Ishikawa (cell line): ENCODE data around the gene WNK1.

Source experiments
- CEBPB ChIP-seq: IDR thresholded peaks from 2 replicates; pipeline ENCODE4 v1.6.1; 2012
- CREB1 ChIP-seq: IDR thresholded peaks from 2 replicates; pipeline ENCODE4 v1.6.1; 2012; ENCODE audit warnings: low read depth
- EGR1 ChIP-seq: IDR thresholded peaks from 2 replicates; pipeline ENCODE4 v1.6.1; 2012
- MAX ChIP-seq: IDR thresholded peaks from 2 replicates; pipeline ENCODE4 v1.6.1; 2012
- RAD21 ChIP-seq: IDR thresholded peaks from 2 replicates; pipeline ENCODE4 v1.6.1; 2012; ENCODE audit warnings: low read depth
- REST ChIP-seq: IDR thresholded peaks from 2 replicates; pipeline ENCODE4 v1.6.1; 2012; ENCODE audit warnings: low read depth, mild to moderate bottlenecking
- TAF1 ChIP-seq: IDR thresholded peaks from 2 replicates; pipeline ENCODE4 v1.6.1; 2012; ENCODE audit warnings: low read depth, mild to moderate bottlenecking
- TCF12 ChIP-seq: IDR thresholded peaks from 2 replicates; pipeline ENCODE4 v1.6.1; 2012; ENCODE audit warnings: low read depth
- TEAD4 ChIP-seq: IDR thresholded peaks from 2 replicates; pipeline ENCODE4 v1.6.1; 2012
- YY1 ChIP-seq: IDR thresholded peaks from 2 replicates; pipeline ENCODE4 v1.6.1; 2012; ENCODE audit warnings: low read depth
- ZBTB7A ChIP-seq: IDR thresholded peaks from 2 replicates; pipeline ENCODE4 v1.6.1; 2012; ENCODE audit warnings: low read depth

- TF ChIP-seq TAF1 (no peak), CREB1 (no peak), MAX (no peak), TCF12 (no peak), ZBTB7A (no peak), YY1 (no peak), REST (no peak), RAD21 (no peak), CEBPB (no peak), EGR1 (no peak), TEAD4 (no peak)
Observed at GRCh38 chr12:810671-811415, 58.5 kb downstream of the WNK1 start.
